Measurements from ENCODE around the gene SPAG5.

GRCh38 chr17:28573521-28573920 is 25.3 kb downstream of the SPAG5 start:
- TF ChIP-seq, protein P1, sequence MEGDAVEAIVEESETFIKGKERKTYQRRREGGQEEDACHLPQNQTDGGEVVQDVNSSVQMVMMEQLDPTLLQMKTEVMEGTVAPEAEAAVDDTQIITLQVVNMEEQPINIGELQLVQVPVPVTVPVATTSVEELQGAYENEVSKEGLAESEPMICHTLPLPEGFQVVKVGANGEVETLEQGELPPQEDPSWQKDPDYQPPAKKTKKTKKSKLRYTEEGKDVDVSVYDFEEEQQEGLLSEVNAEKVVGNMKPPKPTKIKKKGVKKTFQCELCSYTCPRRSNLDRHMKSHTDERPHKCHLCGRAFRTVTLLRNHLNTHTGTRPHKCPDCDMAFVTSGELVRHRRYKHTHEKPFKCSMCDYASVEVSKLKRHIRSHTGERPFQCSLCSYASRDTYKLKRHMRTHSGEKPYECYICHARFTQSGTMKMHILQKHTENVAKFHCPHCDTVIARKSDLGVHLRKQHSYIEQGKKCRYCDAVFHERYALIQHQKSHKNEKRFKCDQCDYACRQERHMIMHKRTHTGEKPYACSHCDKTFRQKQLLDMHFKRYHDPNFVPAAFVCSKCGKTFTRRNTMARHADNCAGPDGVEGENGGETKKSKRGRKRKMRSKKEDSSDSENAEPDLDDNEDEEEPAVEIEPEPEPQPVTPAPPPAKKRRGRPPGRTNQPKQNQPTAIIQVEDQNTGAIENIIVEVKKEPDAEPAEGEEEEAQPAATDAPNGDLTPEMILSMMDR (IDR thresholded peaks at IDR 0.05), result no peak
- no peak for TF ChIP-seq POLR2A (IDR thresholded peaks at IDR 0.05)
